COR-L47 (cell line): Measurements from ENCODE around the gene PARVB.
A peak's percentile ranks its signal among the peaks of the same experiment; 100 is the strongest.
"Not testable (repeated sequence)": the region's sequence is repeated elsewhere in the genome, so short reads cannot be mapped to it uniquely, and the experiment has no call there.

ENCODE experiments used
- DNase-seq: peaks from one replicate; lab custom pipeline; 2025; lab: John Stamatoyannopoulos, UW

The PARVB gene

GRCh38 chr22:44056649-44057048 is 32.5 kb downstream of the PARVB start:
- not testable (repeated sequence) for DNase-seq

GRCh38 chr22:44057401-44057987 is 33.4 kb downstream of the PARVB start:
- DNase-seq = no peak

DNA sequence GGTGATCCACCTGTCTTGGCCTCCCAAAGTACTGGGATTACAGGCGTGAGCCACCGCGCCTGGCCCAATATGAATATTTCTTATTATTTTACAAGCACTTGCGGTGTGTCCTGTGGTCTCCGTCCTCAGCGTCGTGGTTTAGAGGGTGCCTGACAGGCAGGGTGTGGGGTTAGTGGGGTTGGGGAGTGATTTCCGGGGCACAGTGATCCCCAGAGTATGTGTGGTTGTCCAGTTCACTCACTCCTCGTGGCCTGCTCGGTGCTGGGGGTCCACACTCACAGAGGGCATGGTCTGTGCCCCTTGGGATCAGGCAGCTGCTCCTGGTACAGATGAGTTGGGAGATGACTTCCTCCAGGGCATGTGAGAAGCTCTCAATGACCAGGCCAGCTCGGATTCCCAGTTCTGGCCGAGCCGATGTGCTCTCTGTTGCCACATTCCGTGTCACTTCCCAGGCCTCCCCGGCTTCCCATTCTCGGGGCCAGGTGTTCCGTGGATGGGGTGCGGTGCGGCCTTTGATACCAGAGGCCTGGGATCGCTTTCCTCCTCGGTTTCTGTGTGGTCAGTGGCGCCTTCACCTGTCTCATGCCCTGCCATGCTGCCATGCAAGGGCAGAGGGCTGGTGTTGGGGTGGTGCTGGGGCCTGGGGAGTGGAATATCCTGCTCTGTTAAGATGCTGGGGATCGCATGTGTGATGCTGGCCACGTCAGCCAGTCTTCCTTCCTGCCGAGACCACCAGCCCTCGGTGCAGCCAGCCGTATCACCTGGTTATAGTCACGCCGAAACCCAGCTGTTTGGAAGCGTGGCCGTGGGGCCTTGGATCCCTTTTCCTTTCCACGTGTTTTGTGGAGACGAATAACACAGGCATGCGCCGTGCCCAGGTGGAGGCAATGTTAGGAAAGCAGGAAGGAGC is 39.6 kb downstream of the PARVB start:
- DNase-seq = no peak

DNA sequence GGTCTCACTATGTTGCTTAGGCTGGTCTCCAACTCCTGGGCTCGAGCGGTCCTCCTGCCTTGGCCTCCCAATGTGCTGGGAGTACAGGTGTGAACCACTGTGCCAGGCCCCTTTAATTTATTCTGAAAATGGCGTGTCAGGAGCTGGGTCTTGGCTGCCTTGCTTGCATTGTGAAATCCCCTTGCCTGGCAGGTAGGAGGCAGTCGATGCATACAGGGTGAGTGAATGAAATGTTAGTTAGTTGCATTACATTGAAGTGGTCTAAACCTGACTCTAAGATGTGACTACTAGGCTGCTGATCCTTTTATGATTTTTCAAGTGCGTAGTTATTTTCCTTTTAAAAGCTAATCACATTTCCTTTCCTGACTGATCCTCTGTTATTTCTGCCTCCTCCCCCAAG is 42.9 kb downstream of the PARVB start:
- DNase-seq = no peak

DNA sequence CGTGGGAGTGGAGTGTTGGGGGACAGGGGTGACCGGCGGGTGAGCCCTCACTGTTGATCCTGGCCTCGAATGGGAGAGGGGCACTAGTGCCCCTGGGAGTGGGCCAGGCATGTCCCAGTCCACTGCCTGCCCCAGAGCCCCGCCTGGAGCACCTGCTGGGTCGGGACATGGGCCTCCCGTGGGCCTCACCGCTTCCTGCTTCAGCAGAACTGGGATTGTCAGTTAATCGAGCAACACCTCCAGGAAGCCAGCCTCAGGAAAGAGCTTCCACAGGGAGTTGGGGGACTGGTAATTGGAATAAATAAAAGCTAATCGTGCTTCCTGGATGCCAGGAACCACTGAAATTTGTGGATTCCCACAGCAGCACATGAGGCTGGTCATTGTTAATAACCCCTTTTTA is 43.8 kb downstream of the PARVB start:
- no peak for DNase-seq

GRCh38 chr22:44068422-44069191 is 44.5 kb downstream of the PARVB start:
- no peak for DNase-seq

DNA sequence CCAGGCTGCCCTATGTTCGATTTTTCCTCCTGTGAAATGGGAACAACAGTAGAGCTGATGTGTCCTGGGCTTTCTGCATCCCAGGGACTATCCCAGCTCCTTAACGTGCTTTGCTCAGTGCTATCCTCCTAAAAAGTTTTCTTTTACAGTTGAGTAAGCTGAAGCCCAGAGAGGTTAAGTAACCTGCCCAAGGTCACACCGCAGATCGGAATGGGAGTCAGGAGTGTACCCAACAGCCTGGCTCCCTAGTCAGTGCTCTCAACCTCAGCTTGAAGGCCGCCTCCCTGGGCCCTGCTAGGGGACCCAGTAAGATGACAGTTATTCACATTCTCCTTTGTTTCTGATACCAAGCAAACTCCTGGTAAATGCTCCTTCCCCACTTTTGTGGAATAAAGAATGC is 45.9 kb downstream of the PARVB start:
- no peak for DNase-seq

DNA sequence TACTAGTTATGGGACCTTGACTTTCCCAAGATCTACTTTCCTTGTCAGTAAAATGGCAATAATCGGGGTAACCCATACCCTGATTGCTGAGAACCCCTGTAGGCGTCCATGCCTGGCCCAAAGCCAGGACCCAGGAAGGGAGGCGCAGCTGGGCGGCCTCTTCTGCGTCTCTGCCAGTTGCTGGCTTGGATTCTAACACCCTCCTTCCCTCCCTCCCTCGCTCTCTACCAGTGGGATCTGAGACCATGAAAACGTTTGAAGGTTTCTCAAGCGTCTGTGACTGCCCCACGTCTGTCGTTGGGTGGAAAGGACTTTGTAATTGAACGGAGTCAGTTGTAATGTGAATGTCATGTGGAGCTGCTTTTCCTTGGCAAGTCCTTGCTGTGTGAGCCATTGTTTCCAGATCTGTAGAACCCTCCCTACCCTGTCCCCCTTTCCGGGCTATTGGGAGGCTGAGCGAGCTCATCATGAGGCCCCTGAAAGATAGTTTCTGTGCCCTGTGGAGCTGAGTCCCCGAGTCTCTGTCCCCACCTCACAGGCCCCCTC is 47.8 kb downstream of the PARVB start:
- DNase-seq = no peak

DNA sequence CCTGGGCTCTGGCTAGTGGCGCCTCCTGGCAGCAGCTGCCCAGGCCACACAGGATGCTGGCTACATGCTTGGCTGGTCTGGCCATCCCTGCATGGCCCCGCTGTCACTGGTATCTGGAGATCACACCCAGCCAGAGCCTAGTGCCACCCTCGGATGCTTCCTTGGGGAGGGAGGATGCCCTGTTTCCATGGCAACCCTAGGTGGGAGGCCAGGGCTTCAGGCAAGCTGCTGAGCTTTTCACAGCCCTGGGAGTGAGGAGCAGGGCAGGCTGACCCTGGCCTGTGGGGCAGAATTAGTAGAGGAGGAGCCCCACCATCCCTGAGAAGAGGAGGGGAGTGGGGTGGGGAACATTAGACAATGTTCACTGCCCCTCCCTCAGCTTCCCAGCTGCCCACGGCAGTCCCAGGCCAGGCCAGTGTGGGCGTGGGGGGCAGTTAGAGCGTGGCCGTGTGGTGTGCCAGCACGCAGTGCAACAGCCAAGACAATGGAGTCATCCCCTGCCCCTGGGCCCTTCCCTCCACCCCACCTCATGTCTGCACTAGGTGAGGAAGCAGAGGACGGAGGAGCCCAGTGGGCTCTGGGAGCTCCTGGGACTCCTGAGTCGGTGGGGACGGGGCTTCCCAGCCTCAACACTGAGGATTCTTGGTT is 50.4 kb downstream of the PARVB start:
- DNase-seq = no peak

DNA sequence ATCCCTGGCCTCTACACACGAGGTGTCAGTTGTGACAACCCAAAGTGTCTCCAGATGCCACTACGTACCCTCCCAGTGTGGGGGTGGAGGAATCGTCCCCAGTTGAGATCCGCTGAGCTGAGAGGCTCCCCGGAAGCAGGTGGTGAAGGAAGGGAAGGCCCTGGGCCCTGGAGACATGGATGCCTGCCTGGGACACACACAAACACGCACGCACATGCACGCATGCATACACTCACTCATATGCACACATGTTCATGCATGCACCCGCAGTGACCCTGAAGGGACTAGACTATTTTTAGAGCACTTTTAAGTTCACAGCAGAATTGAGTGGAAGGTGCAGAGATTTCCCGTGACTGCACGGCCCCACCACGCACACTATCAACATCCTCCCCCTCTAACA is 50.9 kb downstream of the PARVB start:
- DNase-seq = no peak

DNA sequence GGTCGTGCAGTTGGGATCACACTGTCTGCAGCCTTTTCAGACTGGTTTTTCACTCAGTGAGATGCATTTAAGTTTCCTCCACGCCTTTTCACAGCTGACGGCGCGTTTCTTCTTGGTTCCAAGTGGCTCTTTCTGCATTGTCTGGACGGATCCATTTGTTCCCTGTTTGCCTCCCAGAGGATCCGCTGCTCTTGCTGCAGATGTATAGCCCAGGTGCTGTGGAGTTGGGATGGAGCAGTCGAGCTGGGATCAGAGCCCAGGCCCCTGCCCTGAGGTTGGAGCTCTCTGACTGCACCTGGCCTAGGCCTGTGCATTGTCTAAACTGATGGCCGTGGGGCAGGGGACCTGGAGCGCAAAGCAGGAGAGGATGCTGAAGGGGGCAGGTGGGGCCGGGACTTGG is 51.6 kb downstream of the PARVB start:
- DNase-seq = no peak

- DNase-seq = no peak
Measured at GRCh38 chr22:44076825-44077224, 52.7 kb downstream of the PARVB start.

- peak; percentile 84 for DNase-seq
Measured at GRCh38 chr22:44080936-44081861, 57.1 kb downstream of the PARVB start.

DNA sequence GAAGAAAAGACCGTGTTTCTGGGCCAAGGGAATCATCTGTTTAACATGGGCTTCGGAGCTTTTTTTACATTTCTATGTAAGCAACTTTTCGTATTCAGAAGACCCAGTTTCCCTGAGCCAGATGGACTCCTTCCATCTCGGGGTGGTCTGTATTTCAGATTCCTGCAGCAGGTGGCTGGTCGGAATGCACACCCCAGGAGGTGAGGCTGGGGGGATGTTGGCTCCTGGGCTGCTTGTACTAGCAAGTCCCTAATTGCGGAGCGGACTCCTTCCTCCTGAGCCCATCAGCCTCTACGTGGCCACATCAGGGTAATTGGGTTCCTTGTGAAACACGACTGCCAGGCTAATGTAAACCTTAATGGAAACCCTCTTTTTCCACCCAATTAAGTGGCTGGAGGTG is 58.7 kb downstream of the PARVB start:
- no peak for DNase-seq

DNA sequence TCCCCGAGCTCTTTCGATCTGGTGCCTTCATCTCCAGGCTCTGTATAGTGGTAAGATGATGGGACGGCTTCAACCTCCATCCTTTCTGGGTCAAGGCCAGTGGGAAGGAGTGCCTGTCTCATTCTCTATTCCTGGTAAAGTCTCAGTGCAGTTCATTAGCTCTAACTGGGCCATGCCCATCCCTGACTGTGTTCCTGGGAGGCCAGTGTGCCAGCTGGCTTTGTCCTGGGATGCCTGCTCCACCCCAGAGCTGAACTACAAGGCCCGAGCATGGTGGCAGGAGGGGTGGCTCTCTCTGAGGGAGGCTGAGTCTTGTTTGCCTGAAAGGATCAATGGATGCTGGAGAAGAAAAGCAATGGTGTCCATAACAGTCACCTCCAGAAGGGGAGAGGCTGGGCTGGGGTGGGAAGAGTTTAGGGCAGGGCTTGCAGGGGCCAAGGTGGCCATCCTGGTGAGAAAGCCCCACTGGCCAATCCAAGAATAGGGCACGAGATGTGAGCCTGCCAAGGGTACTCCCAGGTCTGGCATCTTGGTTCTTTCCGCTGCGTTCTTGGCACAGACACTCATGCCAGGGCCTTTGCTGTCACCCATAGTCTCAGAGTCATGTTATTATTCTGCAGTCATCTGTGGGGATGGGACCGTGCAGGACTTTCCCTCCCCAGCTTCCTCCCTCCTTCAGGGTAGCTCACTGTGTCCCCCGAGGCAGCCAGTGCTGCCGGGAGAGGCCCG is 60.1 kb downstream of the PARVB start:
- DNase-seq = no peak

- DNase-seq = peak; percentile 68
Measured at GRCh38 chr22:44085743-44086270, 61.7 kb downstream of the PARVB start.

DNA sequence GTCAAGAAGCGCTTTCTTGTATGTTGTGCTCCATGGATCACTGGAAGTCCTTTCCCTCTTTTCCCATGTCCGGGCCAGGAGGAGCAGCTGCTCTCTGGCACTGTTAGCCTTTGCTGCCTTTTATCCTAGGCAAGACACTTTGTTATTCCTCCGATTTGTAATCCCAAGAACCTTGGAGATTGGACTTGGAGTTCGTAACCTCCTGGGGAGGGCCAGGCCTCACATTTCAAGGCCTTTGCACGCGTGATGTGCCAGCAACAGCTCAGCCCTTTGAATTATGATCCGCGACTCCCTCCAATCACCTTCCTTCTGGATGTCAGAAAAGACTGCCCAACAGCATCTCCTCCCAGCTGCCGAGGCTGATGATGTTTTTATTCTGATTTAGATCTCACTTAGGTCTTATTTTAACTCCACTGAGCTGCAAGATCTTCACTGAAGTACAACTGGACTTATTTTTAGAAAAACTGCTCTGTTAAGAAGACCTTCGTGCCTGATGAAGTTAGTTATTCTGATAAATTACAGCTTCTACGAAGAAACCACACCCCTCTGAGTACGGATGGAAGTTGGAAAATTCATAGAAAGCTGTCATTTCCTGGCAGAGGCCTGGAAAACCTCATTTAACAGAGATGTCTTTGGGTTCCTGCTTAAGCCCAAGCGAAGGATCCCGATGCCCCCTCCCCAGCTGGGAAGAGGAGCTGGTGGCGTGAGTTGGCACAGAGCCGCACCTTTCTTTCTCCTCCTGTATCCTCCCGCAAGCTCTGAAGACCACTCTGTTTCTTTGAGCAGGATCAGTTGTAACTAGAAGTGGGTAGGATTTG is 62.4 kb downstream of the PARVB start:
- DNase-seq = no peak

GRCh38 chr22:44087089-44087430 is 63.0 kb downstream of the PARVB start:
- no peak for DNase-seq

GRCh38 chr22:44088976-44089570 is 65.0 kb downstream of the PARVB start:
- DNase-seq = no peak
